HCT116 (cell line): ENCODE results near the gene PAQR3. TPM values are rescaled to one million over a fixed set of nuclear protein-coding genes. Genes with fewer than 3 reads are reported as not detected.

Experiments
- ATAC-seq: fragments of 200-7000 bp; cut with Tn5 transposase; 2 replicates; pipeline ENCODE4 v1.9.1; 2020; ENCODE audit warnings: mild to moderate bottlenecking, moderate library complexity
- BruUV-seq: library from RNA; stranded (reverse); fragments of 400-500 nt; replicated peaks from 2 replicates; lab custom pipeline; 2021; lab: Mats Ljungman, UMichigan
- CTCF ChIA-PET: fragments of 300-600 bp; sonication (Branson Sonifier 250); formaldehyde crosslinking; loops from one replicate; lab custom pipeline; 2021; ENCODE audit warnings: antibody characterized with exemption; lab: Charles Lee
- POLR2A ChIA-PET: fragments of 300-600, 350-600 bp; sonication (Branson Sonifier 250); formaldehyde crosslinking; loops from one replicate; lab custom pipeline; 2021; ENCODE audit warnings: antibody characterized with exemption; lab: Charles Lee
- RAD21 ChIA-PET, 2 experiments: fragments of 300-600 bp; sonication (Branson Sonifier 250); formaldehyde crosslinking; loops; one replicate each; lab custom pipeline; 2023; ENCODE audit warnings: low total read pairs in 2 of 2; ENCODE audit not compliant: uncharacterized antibody in 2 of 2, unreplicated experiment in 2 of 2, low non-redundant PET in 1 of 2; lab: Charles Lee
- DNase-seq: peaks from one replicate; pipeline ENCODE4 v3.0.0-alpha.2; 2010; ENCODE audit warnings: low read depth, low spot score
- H2AFZ ChIP-seq: fragments of 200-600 bp; shearing (Covaris generic), sonication (generic); 2 replicates; pipeline ENCODE4 v1.6.1; 2017; ENCODE audit warnings: low read depth, mixed run types, mixed read lengths, antibody characterized with exemption, low read length; ENCODE audit not compliant: poor library complexity, severe bottlenecking
- H3K27ac ChIP-seq: 2 replicates; pipeline ENCODE4 v1.5.1; 2012; ENCODE audit warnings: low read depth, low read length
- H3K27me3 ChIP-seq: fragments of 200-600 bp; sonication (generic); 2 replicates; pipeline ENCODE4 v1.6.1; 2016; ENCODE audit warnings: mixed run types, low read length, mixed read lengths; ENCODE audit not compliant: insufficient read depth
- H3K36me3 ChIP-seq, 2 experiments: fragments of 200-500 bp in 1 of 2; fragments of 200-600 bp in 1 of 2; sonication (Bioruptor generic) in 1 of 2; sonication (generic) in 1 of 2; 2 replicates each; pipeline versions ENCODE4 v1.5.1 to v1.6.1; 2014 to 2016; ENCODE audit warnings: low read length in 2 of 2, inconsistent platforms in 1 of 2, mixed read lengths in 1 of 2, mixed run types in 1 of 2; ENCODE audit not compliant: insufficient read depth in 2 of 2, control insufficient read depth in 1 of 2
- H3K4me1 ChIP-seq, 2 experiments: fragments of 200-600 bp in 1 of 2; sonication (generic) in 1 of 2; 2 replicates each; pipeline versions ENCODE4 v1.5.1 to v1.6.1; 2012 to 2017; ENCODE audit warnings: low read length in 2 of 2, inconsistent platforms in 1 of 2, mild to moderate bottlenecking in 1 of 2, mixed read lengths in 1 of 2, mixed run types in 1 of 2, moderate library complexity in 1 of 2; ENCODE audit not compliant: insufficient read depth in 2 of 2, control insufficient read depth in 1 of 2
- H3K4me2 ChIP-seq: fragments of 200-600 bp; sonication (generic); 2 replicates; pipeline ENCODE4 v1.6.1; 2017; ENCODE audit warnings: mixed run types, low read length, mixed read lengths
- H3K4me3 ChIP-seq, 2 experiments: fragments of 200-600 bp in 1 of 2; sonication (generic) in 1 of 2; replicated peaks in 1 of 2; 2 replicates each; pipeline ENCODE4 v1.5.1; 2011 to 2016; ENCODE audit warnings: low read length in 2 of 2, control low read depth in 1 of 2, low read depth in 1 of 2, mild to moderate bottlenecking in 1 of 2, mixed read lengths in 1 of 2, mixed run types in 1 of 2
- H3K79me2 ChIP-seq: fragments of 200-600 bp; sonication (generic); 2 replicates; pipeline ENCODE4 v1.6.1; 2017; ENCODE audit warnings: mild to moderate bottlenecking, mixed run types, low read length, moderate library complexity, mixed read lengths; ENCODE audit not compliant: insufficient read depth
- H3K9ac ChIP-seq: fragments of 200-600 bp; sonication (generic); 2 replicates; pipeline ENCODE4 v1.6.1; 2016; ENCODE audit warnings: low read length, mixed read lengths
- H3K9me2 ChIP-seq: fragments of 200-600 bp; sonication (generic), shearing (Covaris generic); 2 replicates; pipeline ENCODE4 v1.6.1; 2017; ENCODE audit warnings: mixed run types, mild to moderate bottlenecking, moderate library complexity; ENCODE audit not compliant: insufficient read depth
- H3K9me3 ChIP-seq, 2 experiments: fragments of 200-500 bp in 1 of 2; fragments of 200-600 bp in 1 of 2; sonication (Bioruptor generic) in 1 of 2; sonication (generic) in 1 of 2; 2 replicates each; pipeline ENCODE4 v1.6.1; 2014 to 2017; ENCODE audit warnings: low read length in 2 of 2, mixed read lengths in 2 of 2, inconsistent platforms in 1 of 2, low read depth in 1 of 2, mild to moderate bottlenecking in 1 of 2, mixed run types in 1 of 2, moderate library complexity in 1 of 2; ENCODE audit not compliant: control insufficient read depth in 1 of 2, insufficient read depth in 1 of 2
- H4K20me1 ChIP-seq: fragments of 200-600 bp; sonication (generic), shearing (Covaris generic); 2 replicates; pipeline ENCODE4 v1.6.1; 2017; ENCODE audit warnings: mixed run types, mild to moderate bottlenecking, moderate library complexity; ENCODE audit not compliant: insufficient read depth
- CBX3 ChIP-seq: IDR thresholded peaks from 2 replicates; pipeline ENCODE4 v1.6.1; 2012; ENCODE audit warnings: low read depth
- CEBPB ChIP-seq: IDR thresholded peaks from 2 replicates; pipeline ENCODE4 v1.6.1; 2012; ENCODE audit warnings: low read depth
- EGR1 ChIP-seq: IDR thresholded peaks from 2 replicates; pipeline ENCODE4 v1.6.1; 2012; ENCODE audit warnings: low read depth
- ELF1 ChIP-seq: IDR thresholded peaks from 2 replicates; pipeline ENCODE4 v1.6.1; 2012; ENCODE audit warnings: low read depth, borderline replicate concordance
- EZH2 ChIP-seq: fragments of 200-600 bp; sonication (generic); IDR thresholded peaks from 2 replicates; pipeline ENCODE4 v1.6.1; 2017; ENCODE audit warnings: antibody characterized with exemption, mixed run types
- EZH2phosphoT487 ChIP-seq: fragments of 200-600 bp; IDR thresholded peaks from 2 replicates; pipeline ENCODE4 v1.6.1; 2018; ENCODE audit warnings: antibody characterized with exemption, borderline replicate concordance
- JUND ChIP-seq: IDR thresholded peaks from 2 replicates; pipeline ENCODE4 v1.6.1; 2012
- POLR2A ChIP-seq: IDR thresholded peaks from 2 replicates; pipeline ENCODE4 v1.7.0; 2011; ENCODE audit warnings: borderline replicate concordance; ENCODE audit not compliant: insufficient read depth, insufficient read length; ENCODE audit errors: extremely low read depth
- RAD21 ChIP-seq: IDR thresholded peaks from 2 replicates; pipeline ENCODE4 v1.6.1; 2012; ENCODE audit warnings: low read depth, mild to moderate bottlenecking
- SIN3A ChIP-seq: IDR thresholded peaks from 2 replicates; pipeline ENCODE4 v1.6.1; 2012; ENCODE audit warnings: low read depth
- SP1 ChIP-seq: IDR thresholded peaks from 2 replicates; pipeline ENCODE4 v1.6.1; 2012; ENCODE audit warnings: low read depth
- SRF ChIP-seq: IDR thresholded peaks from 2 replicates; pipeline ENCODE4 v1.6.1; 2012; ENCODE audit warnings: low read depth
- TCF7L2 ChIP-seq: IDR thresholded peaks from 2 replicates; pipeline ENCODE4 v1.7.0; 2011; ENCODE audit warnings: borderline replicate concordance, inconsistent platforms; ENCODE audit not compliant: insufficient read depth, insufficient read length; ENCODE audit errors: extremely low read depth
- YY1 ChIP-seq: IDR thresholded peaks from 2 replicates; pipeline ENCODE4 v1.6.1; 2011; ENCODE audit warnings: low read length, low read depth, moderate library complexity, mild to moderate bottlenecking; ENCODE audit not compliant: insufficient replicate concordance; ENCODE audit errors: extremely low read depth
- intact Hi-C: fragments of 100-400 bp; cut with micrococcal nuclease; formaldehyde crosslinking; loops from 2 replicates; pipeline ENCODE4 v1.10.0; 2022
- total RNA-seq: library from RNA; stranded (reverse); gene quantifications from one replicate; pipeline ENCODE4 v1.2.1, GENCODE V29; 2021; ENCODE audit not compliant: unreplicated experiment
- TF ChIP-seq, protein P1 (sequence below), 3 experiments: fragments of 200-600 bp in 1 of 3; sonication (generic) in 1 of 3; IDR thresholded peaks in 2 of 3; conservative IDR thresholded peaks in 1 of 3; 2 replicates each; pipeline ENCODE4 v1.5.1; 2012 to 2017; ENCODE audit warnings: low read depth in 2 of 3, low read length in 2 of 3, antibody characterized with exemption in 1 of 3, borderline replicate concordance in 1 of 3, control low read depth in 1 of 3, mild to moderate bottlenecking in 1 of 3, mixed read lengths in 1 of 3, mixed run types in 1 of 3, moderate library complexity in 1 of 3; ENCODE audit not compliant: insufficient read depth in 1 of 3
- TF ChIP-seq, protein P2 (sequence below): IDR thresholded peaks from 2 replicates; pipeline ENCODE4 v1.6.1; 2012
- TF ChIP-seq, protein P3 (sequence below): IDR thresholded peaks from 2 replicates; pipeline ENCODE4 v1.6.1; 2011; ENCODE audit warnings: mild to moderate bottlenecking, low read length, moderate library complexity; ENCODE audit not compliant: insufficient replicate concordance; ENCODE audit errors: extremely low read depth
- TF ChIP-seq, protein P4 (sequence below): IDR thresholded peaks from 2 replicates; pipeline ENCODE4 v1.6.1; 2012
- TF ChIP-seq, protein P5 (sequence below): IDR thresholded peaks from 2 replicates; pipeline ENCODE4 v1.6.1; 2012; ENCODE audit warnings: low read depth

The PAQR3 gene
- total RNA-seq, 1 experiment from 2014 or later, result 32.3 TPM

DNA sequence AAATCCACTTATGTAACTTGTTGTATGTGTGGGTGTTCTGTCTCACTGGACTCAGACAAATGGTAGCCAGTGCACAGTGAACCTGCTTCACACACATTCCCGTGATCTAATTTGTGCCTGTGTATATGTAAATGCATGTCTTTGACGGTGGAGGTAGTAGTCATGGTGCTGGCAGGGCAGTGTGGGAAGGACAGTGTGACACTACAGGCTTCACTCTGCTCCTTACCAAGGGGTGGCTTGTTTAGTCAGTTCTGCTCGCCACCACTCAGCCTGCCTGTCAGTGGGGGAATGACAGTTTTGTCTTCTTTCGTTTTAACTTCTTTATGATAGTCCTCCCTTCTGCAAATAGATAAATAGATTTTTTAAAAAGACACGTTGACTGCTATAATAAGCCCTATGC is 17.7 kb upstream of the PAQR3 start:
- POLR2A ChIA-PET, result no interaction called here
- no peak overlapping the region for H3K4me3 ChIP-seq
- H4K20me1 ChIP-seq, result no peaks in the 10 kb centered on the region
- no peaks in the 10 kb centered on the region for H3K9me3 ChIP-seq
- no peak overlapping the region for H3K4me2 ChIP-seq
- no peak overlapping the region for H2AFZ ChIP-seq
- intact Hi-C loops, result no loop called here
- no peaks in the 10 kb centered on the region for H3K4me1 ChIP-seq
- H3K79me2 ChIP-seq, result no peaks in the 10 kb centered on the region
- RAD21 ChIA-PET, result no interaction called here
- no peak for DNase-seq
- H3K36me3 ChIP-seq, result no peaks in the 10 kb centered on the region
- no peak overlapping the region for H3K27ac ChIP-seq
- CTCF ChIA-PET, result no interaction called here
- no peaks in the 10 kb centered on the region for H3K9me2 ChIP-seq
- H3K27me3 ChIP-seq, result no peaks in the 10 kb centered on the region
- ATAC-seq, result peak; percentile 44; the same call in 1 of the 2 replicates
- BruUV-seq, result no TSS peak
- TF ChIP-seq, protein P1, sequence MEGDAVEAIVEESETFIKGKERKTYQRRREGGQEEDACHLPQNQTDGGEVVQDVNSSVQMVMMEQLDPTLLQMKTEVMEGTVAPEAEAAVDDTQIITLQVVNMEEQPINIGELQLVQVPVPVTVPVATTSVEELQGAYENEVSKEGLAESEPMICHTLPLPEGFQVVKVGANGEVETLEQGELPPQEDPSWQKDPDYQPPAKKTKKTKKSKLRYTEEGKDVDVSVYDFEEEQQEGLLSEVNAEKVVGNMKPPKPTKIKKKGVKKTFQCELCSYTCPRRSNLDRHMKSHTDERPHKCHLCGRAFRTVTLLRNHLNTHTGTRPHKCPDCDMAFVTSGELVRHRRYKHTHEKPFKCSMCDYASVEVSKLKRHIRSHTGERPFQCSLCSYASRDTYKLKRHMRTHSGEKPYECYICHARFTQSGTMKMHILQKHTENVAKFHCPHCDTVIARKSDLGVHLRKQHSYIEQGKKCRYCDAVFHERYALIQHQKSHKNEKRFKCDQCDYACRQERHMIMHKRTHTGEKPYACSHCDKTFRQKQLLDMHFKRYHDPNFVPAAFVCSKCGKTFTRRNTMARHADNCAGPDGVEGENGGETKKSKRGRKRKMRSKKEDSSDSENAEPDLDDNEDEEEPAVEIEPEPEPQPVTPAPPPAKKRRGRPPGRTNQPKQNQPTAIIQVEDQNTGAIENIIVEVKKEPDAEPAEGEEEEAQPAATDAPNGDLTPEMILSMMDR (IDR thresholded peaks at IDR 0.05 in 2 of 3, conservative IDR thresholded peaks at IDR 0.05 in 1 of 3; ENCODE audit: borderline replicate concordance in 1 of 3, insufficient read depth in 1 of 3, low read depth in 2 of 3, low read length in 2 of 3), result no peak
- TF ChIP-seq EZH2phosphoT487 (no peak), CEBPB (no peak), EGR1 (no peak), POLR2A (no peak), SIN3A (no peak), YY1 (no peak), TCF7L2 (no peak), EZH2 (no peak), ELF1 (no peak), RAD21 (no peak), CBX3 (no peak), SRF (no peak), SP1 (no peak), JUND (no peak)
- TF ChIP-seq, protein P2, sequence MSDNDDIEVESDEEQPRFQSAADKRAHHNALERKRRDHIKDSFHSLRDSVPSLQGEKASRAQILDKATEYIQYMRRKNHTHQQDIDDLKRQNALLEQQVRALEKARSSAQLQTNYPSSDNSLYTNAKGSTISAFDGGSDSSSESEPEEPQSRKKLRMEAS, result no peak
- TF ChIP-seq, protein P3, sequence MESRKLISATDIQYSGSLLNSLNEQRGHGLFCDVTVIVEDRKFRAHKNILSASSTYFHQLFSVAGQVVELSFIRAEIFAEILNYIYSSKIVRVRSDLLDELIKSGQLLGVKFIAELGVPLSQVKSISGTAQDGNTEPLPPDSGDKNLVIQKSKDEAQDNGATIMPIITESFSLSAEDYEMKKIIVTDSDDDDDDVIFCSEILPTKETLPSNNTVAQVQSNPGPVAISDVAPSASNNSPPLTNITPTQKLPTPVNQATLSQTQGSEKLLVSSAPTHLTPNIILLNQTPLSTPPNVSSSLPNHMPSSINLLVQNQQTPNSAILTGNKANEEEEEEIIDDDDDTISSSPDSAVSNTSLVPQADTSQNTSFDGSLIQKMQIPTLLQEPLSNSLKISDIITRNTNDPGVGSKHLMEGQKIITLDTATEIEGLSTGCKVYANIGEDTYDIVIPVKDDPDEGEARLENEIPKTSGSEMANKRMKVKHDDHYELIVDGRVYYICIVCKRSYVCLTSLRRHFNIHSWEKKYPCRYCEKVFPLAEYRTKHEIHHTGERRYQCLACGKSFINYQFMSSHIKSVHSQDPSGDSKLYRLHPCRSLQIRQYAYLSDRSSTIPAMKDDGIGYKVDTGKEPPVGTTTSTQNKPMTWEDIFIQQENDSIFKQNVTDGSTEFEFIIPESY, result no peak
- TF ChIP-seq, protein P4, sequence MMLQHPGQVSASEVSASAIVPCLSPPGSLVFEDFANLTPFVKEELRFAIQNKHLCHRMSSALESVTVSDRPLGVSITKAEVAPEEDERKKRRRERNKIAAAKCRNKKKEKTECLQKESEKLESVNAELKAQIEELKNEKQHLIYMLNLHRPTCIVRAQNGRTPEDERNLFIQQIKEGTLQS, result no peak
- TF ChIP-seq, protein P5, sequence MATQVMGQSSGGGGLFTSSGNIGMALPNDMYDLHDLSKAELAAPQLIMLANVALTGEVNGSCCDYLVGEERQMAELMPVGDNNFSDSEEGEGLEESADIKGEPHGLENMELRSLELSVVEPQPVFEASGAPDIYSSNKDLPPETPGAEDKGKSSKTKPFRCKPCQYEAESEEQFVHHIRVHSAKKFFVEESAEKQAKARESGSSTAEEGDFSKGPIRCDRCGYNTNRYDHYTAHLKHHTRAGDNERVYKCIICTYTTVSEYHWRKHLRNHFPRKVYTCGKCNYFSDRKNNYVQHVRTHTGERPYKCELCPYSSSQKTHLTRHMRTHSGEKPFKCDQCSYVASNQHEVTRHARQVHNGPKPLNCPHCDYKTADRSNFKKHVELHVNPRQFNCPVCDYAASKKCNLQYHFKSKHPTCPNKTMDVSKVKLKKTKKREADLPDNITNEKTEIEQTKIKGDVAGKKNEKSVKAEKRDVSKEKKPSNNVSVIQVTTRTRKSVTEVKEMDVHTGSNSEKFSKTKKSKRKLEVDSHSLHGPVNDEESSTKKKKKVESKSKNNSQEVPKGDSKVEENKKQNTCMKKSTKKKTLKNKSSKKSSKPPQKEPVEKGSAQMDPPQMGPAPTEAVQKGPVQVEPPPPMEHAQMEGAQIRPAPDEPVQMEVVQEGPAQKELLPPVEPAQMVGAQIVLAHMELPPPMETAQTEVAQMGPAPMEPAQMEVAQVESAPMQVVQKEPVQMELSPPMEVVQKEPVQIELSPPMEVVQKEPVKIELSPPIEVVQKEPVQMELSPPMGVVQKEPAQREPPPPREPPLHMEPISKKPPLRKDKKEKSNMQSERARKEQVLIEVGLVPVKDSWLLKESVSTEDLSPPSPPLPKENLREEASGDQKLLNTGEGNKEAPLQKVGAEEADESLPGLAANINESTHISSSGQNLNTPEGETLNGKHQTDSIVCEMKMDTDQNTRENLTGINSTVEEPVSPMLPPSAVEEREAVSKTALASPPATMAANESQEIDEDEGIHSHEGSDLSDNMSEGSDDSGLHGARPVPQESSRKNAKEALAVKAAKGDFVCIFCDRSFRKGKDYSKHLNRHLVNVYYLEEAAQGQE, result no peak
- H3K9ac ChIP-seq, result no peak overlapping the region
